ENCODE measurements around the gene NSUN7. TPM values are rescaled to one million over a fixed set of nuclear protein-coding genes. Genes with fewer than 3 reads are reported as not detected.

The NSUN7 gene
- total RNA-seq, 2 donors from 2014 or later, result 17.9 to 29.6 TPM

- no peaks in the 10 kb centered on the region for H3K36me3 ChIP-seq (ENCODE audit: control insufficient read depth, insufficient read depth, low read length)
- peaks cover 15% of the 10 kb centered on the region for H3K36me3 Mint-ChIP-seq (ENCODE audit: low read depth)
- H3K9ac ChIP-seq (ENCODE audit: extremely low read depth, low read length, poor library complexity, severe bottlenecking), result no peak overlapping the region
- TF ChIP-seq CTCF (conservative IDR thresholded peaks at IDR 0.05), result no peak
- H3K27me3 ChIP-seq (ENCODE audit: control insufficient read depth, insufficient read depth, low read length, poor library complexity, severe bottlenecking), result no peaks in the 10 kb centered on the region
- H3K4me3 ChIP-seq (ENCODE audit: low read length), result no peak overlapping the region
- H3K27ac Mint-ChIP-seq, result no peak overlapping the region
- H3K4me1 ChIP-seq (ENCODE audit: control insufficient read depth, insufficient read depth, low read length), result no peaks in the 10 kb centered on the region
- no peaks in the 10 kb centered on the region for H3K9me3 Mint-ChIP-seq
- WGBS, 2 experiments (ENCODE audit: insufficient coverage in 1 of 2, insufficient read length in 1 of 2), result 95 to 100% methylated on average over 1 of the region's 1 CpG
- no peak for DNase-seq
- H3K9me3 ChIP-seq (ENCODE audit: control insufficient read depth, low read length), result no peaks in the 10 kb centered on the region
- H3K4me3 Mint-ChIP-seq, result no peak overlapping the region
- H3K4me1 Mint-ChIP-seq, result no peaks in the 10 kb centered on the region
- H3K27ac ChIP-seq (ENCODE audit: low read depth, low read length), result no peak overlapping the region
- H3K27me3 Mint-ChIP-seq (ENCODE audit: insufficient read depth), result no peaks in the 10 kb centered on the region
Measured at GRCh38 chr4:40769266-40769665, 19.5 kb downstream of the NSUN7 start.

GRCh38 chr4:40778090-40778489, 28.3 kb downstream of the NSUN7 start:
- Mint-ChIP-seq H3K9me3 (peaks cover 6% of the 10 kb centered on the region), H3K4me1 (no peaks in the 10 kb centered on the region), H3K4me3 (no peak overlapping the region), H3K27ac (no peak overlapping the region), H3K36me3 (ENCODE audit: low read depth) (peaks cover 25% of the 10 kb centered on the region), H3K27me3 (ENCODE audit: insufficient read depth) (no peaks in the 10 kb centered on the region)
- Histone ChIP-seq H3K27ac (ENCODE audit: low read depth, low read length) (no peak overlapping the region), H3K27me3 (ENCODE audit: control insufficient read depth, insufficient read depth, low read length, poor library complexity, severe bottlenecking) (no peaks in the 10 kb centered on the region), H3K4me1 (ENCODE audit: control insufficient read depth, insufficient read depth, low read length) (no peaks in the 10 kb centered on the region), H3K9ac (ENCODE audit: extremely low read depth, low read length, poor library complexity, severe bottlenecking) (no peak overlapping the region), H3K36me3 (ENCODE audit: control insufficient read depth, insufficient read depth, low read length) (peaks cover 14% of the 10 kb centered on the region), H3K9me3 (ENCODE audit: control insufficient read depth, low read length) (peaks cover 9% of the 10 kb centered on the region), H3K4me3 (ENCODE audit: low read length) (no peak overlapping the region)
- TF ChIP-seq CTCF (conservative IDR thresholded peaks at IDR 0.05), result no peak
- 86% methylated on average over 1 of the region's 1 CpG; no CpG with 5 or more reads in 1 of the 2 experiments for WGBS, 2 experiments (ENCODE audit: insufficient coverage in 1 of 2, insufficient read length in 1 of 2)
- no peak for DNase-seq

- Mint-ChIP-seq H3K4me1 (no peaks in the 10 kb centered on the region), H3K4me3 (no peak overlapping the region), H3K9me3 (peaks cover 2% of the 10 kb centered on the region), H3K27ac (no peak overlapping the region), H3K27me3 (ENCODE audit: insufficient read depth) (no peaks in the 10 kb centered on the region), H3K36me3 (ENCODE audit: low read depth) (peaks cover 21% of the 10 kb centered on the region)
- no peak overlapping the region for H3K4me3 ChIP-seq (ENCODE audit: low read length)
- H3K36me3 ChIP-seq (ENCODE audit: control insufficient read depth, insufficient read depth, low read length), result peaks cover 8% of the 10 kb centered on the region
- TF ChIP-seq CTCF (conservative IDR thresholded peaks at IDR 0.05), result no peak
- DNase-seq, result no peak
- no peaks in the 10 kb centered on the region for H3K27me3 ChIP-seq (ENCODE audit: control insufficient read depth, insufficient read depth, low read length, poor library complexity, severe bottlenecking)
- no peaks in the 10 kb centered on the region for H3K4me1 ChIP-seq (ENCODE audit: control insufficient read depth, insufficient read depth, low read length)
- 92 to 100% methylated on average over 1 to 2 of the region's 2 CpGs for WGBS, 2 experiments (ENCODE audit: insufficient coverage in 1 of 2, insufficient read length in 1 of 2)
- no peak overlapping the region for H3K9ac ChIP-seq (ENCODE audit: extremely low read depth, low read length, poor library complexity, severe bottlenecking)
- no peak overlapping the region for H3K27ac ChIP-seq (ENCODE audit: low read depth, low read length)
- H3K9me3 ChIP-seq (ENCODE audit: control insufficient read depth, low read length), result peaks cover 9% of the 10 kb centered on the region
Measured at GRCh38 chr4:40782876-40783275, 33.1 kb downstream of the NSUN7 start.

Measured in endodermal cell (in vitro differentiated cells).